Epithelial cell of proximal tubule (primary cell): ENCODE results near the gene DMBX1. TPM values are rescaled to one million over a fixed set of nuclear protein-coding genes. Genes with fewer than 3 reads are reported as not detected.

Source experiments
- DNase-seq: peaks from one replicate; pipeline ENCODE4 v3.0.0-alpha.2; 2011; ENCODE audit warnings: low read depth
- H3K4me3 ChIP-seq: 2 replicates; pipeline ENCODE4 v1.5.1; 2011; ENCODE audit warnings: low read depth, mild to moderate bottlenecking, low read length
- total RNA-seq: library from RNA; depleted of rRNA; stranded (reverse); fragments of >200 nt; gene quantifications from 2 replicates; pipeline ENCODE4 v1.2.3, GENCODE V29; 2015
- TF ChIP-seq, protein P1 (sequence below): conservative IDR thresholded peaks from 2 replicates; pipeline ENCODE4 v1.5.1; 2012; ENCODE audit warnings: low read depth, mild to moderate bottlenecking, low read length

DMBX1 gene
- total RNA-seq, 1 donor from 2014 or later: not detected

- TF ChIP-seq, protein P1, sequence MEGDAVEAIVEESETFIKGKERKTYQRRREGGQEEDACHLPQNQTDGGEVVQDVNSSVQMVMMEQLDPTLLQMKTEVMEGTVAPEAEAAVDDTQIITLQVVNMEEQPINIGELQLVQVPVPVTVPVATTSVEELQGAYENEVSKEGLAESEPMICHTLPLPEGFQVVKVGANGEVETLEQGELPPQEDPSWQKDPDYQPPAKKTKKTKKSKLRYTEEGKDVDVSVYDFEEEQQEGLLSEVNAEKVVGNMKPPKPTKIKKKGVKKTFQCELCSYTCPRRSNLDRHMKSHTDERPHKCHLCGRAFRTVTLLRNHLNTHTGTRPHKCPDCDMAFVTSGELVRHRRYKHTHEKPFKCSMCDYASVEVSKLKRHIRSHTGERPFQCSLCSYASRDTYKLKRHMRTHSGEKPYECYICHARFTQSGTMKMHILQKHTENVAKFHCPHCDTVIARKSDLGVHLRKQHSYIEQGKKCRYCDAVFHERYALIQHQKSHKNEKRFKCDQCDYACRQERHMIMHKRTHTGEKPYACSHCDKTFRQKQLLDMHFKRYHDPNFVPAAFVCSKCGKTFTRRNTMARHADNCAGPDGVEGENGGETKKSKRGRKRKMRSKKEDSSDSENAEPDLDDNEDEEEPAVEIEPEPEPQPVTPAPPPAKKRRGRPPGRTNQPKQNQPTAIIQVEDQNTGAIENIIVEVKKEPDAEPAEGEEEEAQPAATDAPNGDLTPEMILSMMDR: no peak
- H3K4me3 ChIP-seq: no peak overlapping the region
- DNase-seq: no peak
These were observed 5.3 kb downstream of the DMBX1 start for GRCh38 chr1:46494910-46495309.

DNA sequence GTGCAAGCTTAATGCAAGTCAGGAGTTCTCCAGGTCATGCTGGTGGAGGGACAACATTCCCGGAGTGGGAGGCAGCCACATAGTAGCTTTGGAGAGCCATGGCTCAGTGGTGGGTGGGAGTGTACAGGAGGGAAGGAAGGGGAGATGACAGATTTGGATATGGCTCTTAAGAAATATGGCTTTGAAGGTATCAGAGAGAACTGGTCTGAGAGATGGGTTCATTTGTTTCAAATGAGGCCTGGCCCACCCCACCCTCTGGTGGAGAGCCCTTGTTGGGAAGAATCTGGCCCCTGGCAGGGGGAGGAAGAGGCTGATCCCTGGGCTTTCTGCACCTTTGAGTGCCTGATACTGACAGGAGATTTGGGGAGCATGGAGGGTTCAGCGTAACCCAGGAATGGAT, 6.1 kb downstream of the DMBX1 start:
- TF ChIP-seq, protein P1: no peak

DNA sequence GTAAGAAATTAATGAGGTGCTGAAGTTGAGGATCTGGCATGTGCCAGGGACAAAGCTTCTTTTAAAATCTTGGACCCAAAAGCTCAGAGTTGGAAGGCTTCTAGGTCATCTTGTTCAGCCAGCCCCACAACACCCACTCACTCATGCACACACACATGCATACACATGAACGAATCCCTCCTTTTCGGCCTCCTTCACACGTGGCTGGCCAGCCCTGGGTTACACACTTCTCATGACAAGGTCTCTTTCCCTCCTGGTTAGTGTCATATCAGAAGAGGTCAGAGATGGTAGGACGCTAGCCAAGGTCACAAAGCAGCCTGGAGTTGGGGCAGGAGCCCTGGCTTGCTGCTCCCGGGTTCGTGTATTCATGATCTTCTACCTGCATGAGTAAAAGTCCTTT, 6.9 kb downstream of the DMBX1 start:
- no peak for DNase-seq
- TF ChIP-seq, protein P1: no peak
- H3K4me3 ChIP-seq: no peak overlapping the region

More for the DNA sequence above, 6.1 kb downstream of the DMBX1 start:
- no peak overlapping the region for H3K4me3 ChIP-seq
- DNase-seq: no peak

- no peak for DNase-seq
- H3K4me3 ChIP-seq: no peak overlapping the region
- TF ChIP-seq, protein P1: no peak
These were observed 7.4 kb downstream of the DMBX1 start for GRCh38 chr1:46497020-46497419.

DNA sequence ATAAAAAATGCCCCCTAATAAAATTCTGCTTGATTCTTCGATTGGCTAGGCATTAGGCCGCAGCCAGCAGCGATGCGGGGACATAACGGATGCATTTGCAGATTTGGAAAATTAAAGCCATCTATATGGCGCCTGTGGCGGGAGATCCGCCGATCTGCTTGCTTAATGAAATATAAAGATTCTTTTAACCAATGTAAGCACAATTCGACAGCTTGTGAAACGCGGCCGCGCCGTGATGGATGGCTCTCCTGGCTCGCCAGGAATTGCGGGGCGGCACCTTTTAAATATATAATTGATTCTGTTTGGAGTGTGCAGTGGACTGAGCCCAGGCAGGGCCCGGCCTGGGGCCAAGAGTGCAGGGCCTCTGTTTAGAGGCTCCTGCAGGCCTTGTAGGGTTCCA, 8.0 kb downstream of the DMBX1 start:
- TF ChIP-seq, protein P1: no peak
- no peak overlapping the region for H3K4me3 ChIP-seq
- DNase-seq: no peak

- TF ChIP-seq, protein P1: no peak
- no peak for DNase-seq
These were observed 11.9 kb downstream of the DMBX1 start for GRCh38 chr1:46501528-46501927.

DNA sequence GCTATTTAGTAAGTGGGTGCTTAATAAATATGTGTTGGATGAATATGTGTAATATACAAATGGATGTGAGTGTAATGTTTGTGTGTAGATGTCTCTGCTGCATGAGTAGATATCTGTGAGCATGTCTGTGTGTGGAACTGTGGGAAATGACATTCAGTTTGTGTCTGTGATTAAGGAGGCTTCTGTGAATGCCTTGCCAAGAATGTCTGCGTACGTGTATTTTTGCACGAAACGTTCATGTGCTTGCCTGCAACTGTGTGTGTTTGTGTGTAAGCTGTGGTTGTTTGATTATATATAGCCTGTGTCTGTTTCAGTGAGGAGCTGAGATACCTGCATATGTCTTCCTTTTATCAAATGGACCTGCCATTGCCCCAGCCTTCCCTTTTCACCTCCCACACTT, 13.8 kb downstream of the DMBX1 start:
- TF ChIP-seq, protein P1: no peak
- no peak for DNase-seq
- H3K4me3 ChIP-seq: no peak overlapping the region

More at GRCh38 chr1:46501528-46501927, 11.9 kb downstream of the DMBX1 start:
- no peak overlapping the region for H3K4me3 ChIP-seq
